LNCAP (cell line): ENCODE data around the gene MTERF4.

Experiments
- CTCF ChIP-seq: fragments of 450-650 bp; IDR thresholded peaks from 2 replicates; pipeline ENCODE4 v1.5.1; 2017; ENCODE audit warnings: mild to moderate bottlenecking

MTERF4 gene

GRCh38 chr2:241147336-241147735 is 45.2 kb upstream of the MTERF4 start:
- no peak for TF ChIP-seq CTCF

GRCh38 chr2:241146286-241146685 is 44.2 kb upstream of the MTERF4 start:
- no peak for TF ChIP-seq CTCF

GRCh38 chr2:241142593-241142992 is 40.5 kb upstream of the MTERF4 start:
- no peak for TF ChIP-seq CTCF

- TF ChIP-seq CTCF = no peak
Measured at GRCh38 chr2:241142063-241142462, 40.0 kb upstream of the MTERF4 start.

- TF ChIP-seq CTCF = no peak
Measured at GRCh38 chr2:241141214-241141770, 39.2 kb upstream of the MTERF4 start.

GRCh38 chr2:241140445-241140840 is 38.4 kb upstream of the MTERF4 start:
- TF ChIP-seq CTCF = no peak

- TF ChIP-seq CTCF = no peak
Measured at GRCh38 chr2:241139531-241140444, 37.7 kb upstream of the MTERF4 start.
